Esophagus squamous epithelium (tissue), 4 donors: ENCODE data around the gene CALU.

ENCODE experiments used
- CTCF ChIP-seq, 6 experiments: fragments of 450-650 bp in 4 of 6; fragments of 200-600 bp in 2 of 6; sonication (generic) in 2 of 6; IDR thresholded peaks; one replicate each; pipeline ENCODE4 v1.5.1; 2016 to 2019; ENCODE audit warnings: antibody characterized with exemption in 6 of 6, mild to moderate bottlenecking in 4 of 6, moderate library complexity in 4 of 6
- POLR2A ChIP-seq, 4 donors: fragments of 450-650 bp; IDR thresholded peaks; one replicate each; pipeline ENCODE4 v1.6.1; 2017; ENCODE audit warnings: antibody characterized with exemption in 4 of 4, mild to moderate bottlenecking in 4 of 4, moderate library complexity in 3 of 4

- TF ChIP-seq CTCF (IDR thresholded peaks at IDR 0.05), result no peak
- TF ChIP-seq POLR2A (IDR thresholded peaks at IDR 0.05), result no peak
Observed at GRCh38 chr7:128778946-128779345, 39.8 kb downstream of the CALU start.
